HG03097 (cell line): ENCODE measurements around the gene GNA14.

Experiments
- ATAC-seq: cut with Tn5 transposase; IDR thresholded peaks from one replicate; pipeline ENCODE4 v1.9.1; 2021; ENCODE audit not compliant: unreplicated experiment, low FRiP score

The GNA14 gene

DNA sequence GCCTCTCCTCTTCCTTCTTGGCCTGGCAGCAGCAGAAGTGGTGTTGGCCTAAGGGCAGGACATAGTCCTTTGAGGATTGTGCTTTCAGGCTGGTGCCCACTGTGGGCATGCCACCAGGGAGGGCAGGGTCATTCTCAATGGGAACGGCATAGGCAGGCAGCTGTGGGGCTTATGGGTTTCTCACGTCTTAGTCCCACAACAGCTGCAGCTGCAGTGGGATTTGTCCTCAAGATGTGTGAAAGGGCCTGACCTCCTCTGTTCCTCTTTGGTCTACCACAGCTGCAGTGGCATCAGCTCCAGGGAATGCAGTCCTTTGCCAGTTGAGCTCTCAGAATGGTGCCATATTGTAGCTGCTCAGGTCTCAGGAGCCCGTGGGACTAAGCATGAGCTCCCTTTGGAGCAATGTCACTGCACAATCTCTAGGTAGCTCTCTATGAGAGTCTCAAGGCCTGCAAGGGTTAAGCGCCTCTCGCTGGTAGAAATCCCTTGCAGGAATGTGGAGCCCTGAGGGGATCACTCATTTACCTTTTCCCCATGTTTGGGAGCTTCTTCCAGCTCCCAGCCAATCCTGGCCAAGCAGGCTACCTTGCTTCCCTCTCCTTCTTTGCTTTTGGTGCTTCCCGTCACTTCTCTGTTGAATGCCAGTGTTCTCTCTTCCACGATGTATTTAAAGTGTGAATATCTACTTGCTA is 104.8 kb downstream of the GNA14 start:
- no peak for ATAC-seq

GRCh38 chr9:77541600-77541999 is 106.5 kb downstream of the GNA14 start:
- no peak for ATAC-seq

DNA sequence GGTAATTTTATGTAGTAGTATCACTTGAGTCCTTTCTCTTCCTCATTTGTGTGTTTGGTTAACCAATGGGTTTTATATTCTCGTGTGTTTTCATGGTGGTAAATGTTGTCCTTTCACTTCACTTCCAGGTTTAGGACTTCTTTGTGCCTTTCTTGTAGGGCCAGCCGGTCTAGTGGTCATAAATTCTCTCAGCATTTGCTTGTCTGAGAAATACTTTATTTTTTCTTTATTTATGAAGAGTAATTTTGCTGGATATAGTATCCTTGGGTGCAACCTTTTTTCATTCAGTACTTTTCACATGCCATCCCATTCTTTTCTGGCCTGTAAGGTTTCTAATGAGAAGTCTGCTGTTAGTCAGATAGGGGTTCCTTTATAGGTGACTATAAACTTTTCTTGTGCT is 107.1 kb downstream of the GNA14 start:
- ATAC-seq: no peak

GRCh38 chr9:77534376-77535057 is 113.6 kb downstream of the GNA14 start:
- no peak for ATAC-seq

- ATAC-seq: no peak
Measured at GRCh38 chr9:77533671-77534070, 114.5 kb downstream of the GNA14 start.

GRCh38 chr9:77532607-77533006 is 115.5 kb downstream of the GNA14 start:
- no peak for ATAC-seq

GRCh38 chr9:77531400-77531799 is 116.7 kb downstream of the GNA14 start:
- ATAC-seq: no peak

GRCh38 chr9:77523891-77524290 is 124.2 kb downstream of the GNA14 start:
- no peak for ATAC-seq

GRCh38 chr9:77521091-77521490 is 127.0 kb downstream of the GNA14 start:
- ATAC-seq: no peak

DNA sequence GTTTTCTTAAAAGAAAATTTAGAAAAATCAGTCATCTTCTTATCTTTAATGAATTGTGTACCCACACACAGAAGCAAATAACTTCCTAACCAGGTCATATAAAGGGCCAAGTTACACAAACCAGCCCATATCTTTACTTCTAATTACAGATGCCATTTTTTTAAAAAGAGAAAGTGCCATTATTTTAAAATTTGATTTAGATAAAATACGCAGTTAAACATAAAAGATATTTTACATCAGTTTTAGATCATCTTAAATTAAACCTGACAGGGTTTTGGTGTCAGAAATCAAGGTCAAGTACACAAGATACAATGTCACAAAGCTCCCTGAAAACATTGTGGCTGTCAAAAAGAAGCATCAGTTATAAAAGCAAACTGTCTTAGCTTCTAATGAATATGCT is 129.4 kb downstream of the GNA14 start:
- no peak for ATAC-seq

DNA sequence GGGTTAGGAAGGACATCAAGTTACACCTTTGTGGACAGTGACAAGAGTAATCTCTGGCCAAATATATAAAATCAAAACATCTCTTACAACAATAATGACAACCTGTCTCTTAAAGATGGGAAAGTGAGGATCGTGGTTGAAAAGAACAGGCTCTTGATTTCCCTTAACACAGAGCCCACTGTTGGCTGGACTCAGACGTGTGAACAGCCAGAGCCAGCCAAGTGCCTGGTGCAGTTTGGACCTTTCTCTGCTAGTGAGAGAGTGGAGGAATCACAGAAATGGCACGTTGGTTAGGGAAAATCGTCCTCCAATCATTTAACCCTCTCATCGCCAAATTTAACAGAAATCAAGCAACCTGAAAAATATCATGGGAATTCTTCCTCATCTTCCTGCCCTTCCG is 131.3 kb downstream of the GNA14 start:
- no peak for ATAC-seq

- no peak for ATAC-seq
Measured at GRCh38 chr9:77514886-77515711, 133.0 kb downstream of the GNA14 start.

GRCh38 chr9:77513457-77513856 is 134.7 kb downstream of the GNA14 start:
- ATAC-seq: no peak

DNA sequence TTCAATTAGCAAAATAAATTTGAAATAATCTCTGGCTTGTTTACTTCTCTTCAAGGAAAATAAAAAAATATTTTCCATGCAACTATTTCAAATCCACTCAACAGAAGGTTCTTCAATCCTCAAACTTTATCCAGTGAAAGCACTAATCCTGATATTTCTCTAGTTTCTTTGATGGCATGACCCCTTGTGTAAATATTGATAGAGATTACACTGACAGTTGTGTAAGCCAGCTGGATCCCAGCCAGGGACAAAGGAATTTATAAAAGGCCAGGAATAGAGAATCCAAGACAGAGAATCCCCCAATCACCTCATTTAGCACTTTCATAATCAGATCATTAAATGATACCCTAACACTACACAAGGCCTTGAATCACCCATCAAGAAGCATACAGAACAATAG is 135.2 kb downstream of the GNA14 start:
- ATAC-seq: no peak

DNA sequence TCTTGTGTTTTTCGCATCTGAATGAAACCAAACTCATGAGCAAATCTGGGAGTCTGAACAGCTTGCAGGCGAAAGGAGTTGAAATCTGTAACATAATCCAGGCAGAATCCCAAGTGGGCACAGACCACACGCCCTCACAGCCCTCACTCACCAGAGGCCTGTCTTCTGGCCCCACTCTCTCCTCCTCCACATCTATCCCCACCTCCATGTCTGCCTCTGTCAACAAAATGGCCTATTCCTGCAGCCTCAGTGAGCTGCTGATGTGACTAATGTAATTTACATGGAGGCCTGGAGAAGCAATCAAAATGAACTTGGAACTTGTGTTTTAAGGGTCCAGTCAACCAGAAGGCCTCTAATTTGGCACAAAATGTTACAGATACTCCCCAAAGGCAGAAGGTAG is 136.6 kb downstream of the GNA14 start:
- ATAC-seq: no peak

DNA sequence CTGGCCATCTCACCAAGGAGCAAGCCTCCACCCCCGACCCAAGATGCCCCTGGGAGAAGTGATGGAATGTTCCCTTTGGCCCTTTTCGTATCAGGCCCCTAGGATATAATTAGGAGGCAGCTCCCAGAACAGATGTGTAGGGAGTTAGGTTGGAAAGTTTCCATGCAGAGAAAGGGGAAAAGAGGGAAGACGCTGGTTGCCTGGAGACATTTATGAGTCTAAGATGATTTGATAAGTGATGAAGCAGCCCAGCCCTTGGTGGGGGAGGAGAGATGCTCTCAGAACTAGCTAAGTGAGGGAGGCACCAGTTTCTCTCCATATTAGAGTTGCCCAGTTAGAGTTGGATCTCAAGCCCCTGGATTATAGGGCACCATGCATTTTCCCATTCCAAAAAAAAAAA is 137.5 kb downstream of the GNA14 start:
- no peak for ATAC-seq

DNA sequence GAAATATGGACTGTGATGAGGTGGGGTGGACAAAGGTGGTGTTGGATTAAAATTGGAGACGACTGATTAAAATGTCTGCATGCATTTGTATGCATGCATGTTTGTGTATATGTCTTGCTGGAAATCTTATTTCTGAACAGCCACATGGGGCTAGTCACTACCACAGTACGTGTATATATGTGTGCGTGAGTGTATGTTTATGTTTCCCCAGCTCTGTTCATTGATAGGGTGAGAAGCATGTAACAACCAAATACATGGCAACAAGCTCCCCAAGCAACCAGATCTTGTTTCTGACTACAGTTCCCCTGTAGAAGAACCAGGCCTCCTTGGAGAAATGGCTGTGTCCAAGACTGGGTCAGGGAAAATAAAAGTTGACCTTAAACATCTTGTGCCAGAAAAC is 139.7 kb downstream of the GNA14 start:
- ATAC-seq: no peak

GRCh38 chr9:77507212-77507961 is 140.7 kb downstream of the GNA14 start:
- no peak for ATAC-seq

- ATAC-seq: no peak
Measured at GRCh38 chr9:77505232-77505631, 142.9 kb downstream of the GNA14 start.

GRCh38 chr9:77502568-77502967 is 145.6 kb downstream of the GNA14 start:
- no peak for ATAC-seq

DNA sequence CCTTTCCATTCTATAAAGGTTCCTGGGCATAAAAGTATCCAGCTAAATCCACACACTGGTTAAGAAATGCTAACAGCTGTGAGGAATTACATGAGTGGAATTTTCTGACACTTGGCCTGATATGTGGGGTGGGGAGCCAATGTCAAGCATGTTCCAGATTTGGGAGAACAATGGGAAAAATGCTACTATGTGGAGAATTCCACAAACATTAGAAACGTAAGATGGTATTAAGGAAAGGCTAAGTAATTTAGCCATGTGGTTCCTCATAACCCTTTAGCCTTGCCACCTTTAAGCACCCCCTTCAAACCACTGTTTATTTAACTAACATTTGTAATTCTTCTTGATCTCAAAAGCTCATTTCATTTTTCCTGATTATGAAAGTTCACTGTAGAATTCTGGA is 149.2 kb downstream of the GNA14 start:
- no peak for ATAC-seq
